HG03521 (cell line): ENCODE data around the gene GABRG3.

Experiments
- ATAC-seq: cut with Tn5 transposase; IDR thresholded peaks from one replicate; pipeline ENCODE4 v1.9.1; 2021; ENCODE audit warnings: mild to moderate bottlenecking, moderate library complexity; ENCODE audit not compliant: unreplicated experiment

GABRG3 gene

GRCh38 chr15:27396521-27396920, 425.5 kb downstream of the GABRG3 start:
- no peak for ATAC-seq

GRCh38 chr15:27396996-27397395, 426.0 kb downstream of the GABRG3 start:
- ATAC-seq, result no peak

- no peak for ATAC-seq
Observed at GRCh38 chr15:27398631-27399161, 427.7 kb downstream of the GABRG3 start.

- no peak for ATAC-seq
Observed at GRCh38 chr15:27399241-27399640, 428.3 kb downstream of the GABRG3 start.

GRCh38 chr15:27401471-27401870, 430.5 kb downstream of the GABRG3 start:
- ATAC-seq, result no peak

- ATAC-seq, result no peak
Observed at GRCh38 chr15:27408428-27408827, 437.4 kb downstream of the GABRG3 start.

GRCh38 chr15:27410996-27411605, 440.1 kb downstream of the GABRG3 start:
- ATAC-seq, result no peak

- ATAC-seq, result no peak
Observed at GRCh38 chr15:27412415-27412814, 441.4 kb downstream of the GABRG3 start.

GRCh38 chr15:27414168-27414870, 443.3 kb downstream of the GABRG3 start:
- no peak for ATAC-seq

- no peak for ATAC-seq
Observed at GRCh38 chr15:27418726-27419125, 447.7 kb downstream of the GABRG3 start.

- ATAC-seq, result no peak
Observed at GRCh38 chr15:27422997-27423396, 452.0 kb downstream of the GABRG3 start.

- no peak for ATAC-seq
Observed at GRCh38 chr15:27426805-27427204, 455.8 kb downstream of the GABRG3 start.

- no peak for ATAC-seq
Observed at GRCh38 chr15:27427276-27427675, 456.3 kb downstream of the GABRG3 start.

- no peak for ATAC-seq
Observed at GRCh38 chr15:27428151-27428550, 457.2 kb downstream of the GABRG3 start.

- ATAC-seq, result no peak
Observed at GRCh38 chr15:27429577-27429976, 458.6 kb downstream of the GABRG3 start.

GRCh38 chr15:27433604-27434003, 462.6 kb downstream of the GABRG3 start:
- ATAC-seq, result no peak

GRCh38 chr15:27438403-27439375, 467.7 kb downstream of the GABRG3 start:
- no peak for ATAC-seq

- ATAC-seq, result no peak
Observed at GRCh38 chr15:27441120-27441519, 470.1 kb downstream of the GABRG3 start.

GRCh38 chr15:27448234-27448633, 477.3 kb downstream of the GABRG3 start:
- ATAC-seq, result no peak

- ATAC-seq, result no peak
Observed at GRCh38 chr15:27448986-27449385, 478.0 kb downstream of the GABRG3 start.

GRCh38 chr15:27449941-27450340, 479.0 kb downstream of the GABRG3 start:
- no peak for ATAC-seq
